Ishikawa (cell line): ENCODE data around the gene NBPF9.

Source experiments
- TF ChIP-seq, protein P1 (sequence below): IDR thresholded peaks from 2 replicates; pipeline ENCODE4 v1.6.1; 2012
- TF ChIP-seq, protein P2 (sequence below): IDR thresholded peaks from 2 replicates; pipeline ENCODE4 v1.6.1; 2012

NBPF9 gene, protein sequence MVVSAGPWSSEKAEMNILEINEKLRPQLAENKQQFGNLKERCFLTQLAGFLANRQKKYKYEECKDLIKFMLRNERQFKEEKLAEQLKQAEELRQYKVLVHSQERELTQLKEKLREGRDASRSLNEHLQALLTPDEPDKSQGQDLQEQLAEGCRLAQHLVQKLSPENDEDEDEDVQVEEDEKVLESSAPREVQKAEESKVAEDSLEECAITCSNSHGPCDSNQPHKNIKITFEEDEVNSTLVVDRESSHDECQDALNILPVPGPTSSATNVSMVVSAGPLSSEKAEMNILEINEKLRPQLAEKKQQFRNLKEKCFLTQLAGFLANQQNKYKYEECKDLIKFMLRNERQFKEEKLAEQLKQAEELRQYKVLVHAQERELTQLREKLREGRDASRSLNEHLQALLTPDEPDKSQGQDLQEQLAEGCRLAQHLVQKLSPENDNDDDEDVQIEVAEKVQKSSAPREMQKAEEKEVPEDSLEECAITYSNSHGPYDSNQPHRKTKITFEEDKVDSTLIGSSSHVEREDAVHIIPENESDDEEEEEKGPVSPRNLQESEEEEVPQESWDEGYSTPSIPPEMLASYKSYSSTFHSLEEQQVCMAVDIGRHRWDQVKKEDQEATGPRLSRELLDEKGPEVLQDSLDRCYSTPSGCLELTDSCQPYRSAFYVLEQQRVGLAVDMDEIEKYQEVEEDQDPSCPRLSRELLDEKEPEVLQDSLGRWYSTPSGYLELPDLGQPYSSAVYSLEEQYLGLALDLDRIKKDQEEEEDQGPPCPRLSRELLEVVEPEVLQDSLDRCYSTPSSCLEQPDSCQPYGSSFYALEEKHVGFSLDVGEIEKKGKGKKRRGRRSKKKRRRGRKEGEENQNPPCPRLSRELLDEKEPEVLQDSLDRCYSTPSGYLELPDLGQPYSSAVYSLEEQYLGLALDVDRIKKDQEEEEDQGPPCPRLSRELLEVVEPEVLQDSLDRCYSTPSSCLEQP (N-terminal part only)

DNA sequence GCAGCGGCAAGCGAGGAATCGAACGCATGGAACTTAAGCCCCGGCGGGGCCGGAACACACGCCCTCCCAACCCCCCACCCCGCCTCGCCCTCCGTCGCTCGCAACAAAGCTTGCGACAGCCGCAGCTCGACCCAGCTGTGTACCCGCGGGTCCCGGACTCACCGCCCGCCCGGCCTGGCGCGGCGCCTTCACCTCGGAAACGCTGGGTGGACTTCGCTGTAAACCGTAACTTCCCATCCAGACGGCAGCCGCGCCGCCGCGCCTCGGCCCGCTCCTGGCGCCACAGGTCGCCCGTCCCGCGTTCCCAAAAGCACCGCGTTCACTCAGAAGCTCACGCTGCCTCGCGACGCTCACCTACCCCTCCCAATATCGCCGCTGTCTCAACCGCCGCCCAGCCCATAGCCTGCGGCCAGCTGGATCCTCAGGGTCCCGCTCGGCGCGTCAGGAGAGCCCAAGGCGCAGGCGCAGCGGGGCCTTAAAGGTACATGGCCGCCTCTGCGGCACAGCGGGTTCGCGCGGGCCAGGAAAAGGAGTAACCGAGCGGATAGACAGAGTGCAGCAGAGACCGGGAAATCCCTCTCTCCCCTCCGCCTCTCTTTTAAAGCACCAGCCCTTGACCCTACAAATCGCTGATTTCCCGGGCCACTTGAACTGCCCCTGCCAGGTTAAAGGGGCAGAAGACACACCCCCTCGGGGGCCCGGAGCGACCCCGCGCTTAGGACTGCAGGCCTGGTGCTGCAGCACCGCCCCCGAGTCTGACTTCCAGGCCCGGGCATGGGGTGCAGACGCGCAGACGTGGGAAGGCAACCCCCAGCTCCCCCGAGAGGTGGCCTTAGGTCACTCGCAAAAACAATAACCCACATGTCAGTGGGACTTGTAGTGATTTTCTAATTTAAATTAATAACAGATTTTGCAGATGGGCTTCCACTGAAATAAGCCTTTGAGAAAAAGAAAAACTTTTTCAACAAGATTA, at the start of gene NBPF9:
TSS of gene NBPF9 (minus strand) at position 443 of the 973 bp plus-strand sequence. CDS start 21,412 bp downstream, outside the sequence.
- TF ChIP-seq, protein P1, sequence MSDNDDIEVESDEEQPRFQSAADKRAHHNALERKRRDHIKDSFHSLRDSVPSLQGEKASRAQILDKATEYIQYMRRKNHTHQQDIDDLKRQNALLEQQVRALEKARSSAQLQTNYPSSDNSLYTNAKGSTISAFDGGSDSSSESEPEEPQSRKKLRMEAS, result 0 out of 2 replicates have a peak, but pooled peaks have one; percentile 8

DNA sequence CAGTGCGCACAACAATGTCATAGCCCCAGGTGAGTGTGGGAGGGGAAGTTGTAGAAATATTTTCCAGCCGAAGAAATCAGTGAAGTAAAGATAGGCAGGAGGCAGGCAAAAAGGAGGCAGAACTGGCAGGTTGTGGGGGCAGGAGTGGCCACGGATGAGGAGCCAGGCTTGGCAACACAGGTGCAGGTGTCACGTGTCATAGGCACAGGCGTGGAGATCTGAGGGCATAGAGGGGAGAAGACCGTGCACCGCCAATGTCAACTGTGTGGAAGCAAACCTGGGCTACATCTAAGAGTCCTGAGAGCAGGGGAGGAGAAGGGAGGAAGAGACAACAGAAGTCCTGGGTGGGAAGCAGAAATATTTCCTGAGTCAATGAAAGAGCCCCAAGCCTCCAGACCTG, 27.6 kb upstream of the NBPF9 start:
- TF ChIP-seq, protein P1, result peak; percentile 46; the same call in 1 of the 2 replicates
- TF ChIP-seq, protein P2, sequence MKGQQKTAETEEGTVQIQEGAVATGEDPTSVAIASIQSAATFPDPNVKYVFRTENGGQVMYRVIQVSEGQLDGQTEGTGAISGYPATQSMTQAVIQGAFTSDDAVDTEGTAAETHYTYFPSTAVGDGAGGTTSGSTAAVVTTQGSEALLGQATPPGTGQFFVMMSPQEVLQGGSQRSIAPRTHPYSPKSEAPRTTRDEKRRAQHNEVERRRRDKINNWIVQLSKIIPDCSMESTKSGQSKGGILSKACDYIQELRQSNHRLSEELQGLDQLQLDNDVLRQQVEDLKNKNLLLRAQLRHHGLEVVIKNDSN, result peak; percentile 81
